GM12878 (cell line): ENCODE results near the gene HDAC8. TPM values are rescaled to one million over a fixed set of nuclear protein-coding genes. Genes with fewer than 3 reads are reported as not detected.

Source experiments
- ATAC-seq: fragments of 200-7000 bp; cut with Tn5 transposase; 3 replicates; pipeline ENCODE4 v1.9.1; 2020; ENCODE audit warnings: mild to moderate bottlenecking, moderate library complexity
- BruUV-seq: library from RNA; stranded (reverse); fragments of 400-500 nt; replicated peaks from 2 replicates; lab custom pipeline; 2021; lab: Mats Ljungman, UMichigan
- CTCF ChIA-PET: fragments of 300-600 bp; sonication (Branson Sonifier 250); formaldehyde crosslinking; extraction: SDS; loops from one replicate; lab custom pipeline; 2021; ENCODE audit warnings: inconsistent platforms; lab: Yijun Ruan, JAX
- POLR2A ChIA-PET: fragments of 350-600 bp; formaldehyde crosslinking; extraction: SDS; loops from one replicate; lab custom pipeline; 2021; ENCODE audit warnings: inconsistent platforms; lab: Charles Lee
- RAD21 ChIA-PET: fragments of 300-600 bp; sonication (Branson Sonifier 250); formaldehyde crosslinking; loops from one replicate; lab custom pipeline; 2023; ENCODE audit warnings: antibody characterized with exemption; ENCODE audit not compliant: unreplicated experiment; lab: Charles Lee
- SMC1A ChIA-PET: fragments of 300-600 bp; sonication (Branson Sonifier 250); formaldehyde crosslinking; loops from one replicate; lab custom pipeline; 2023; ENCODE audit not compliant: unreplicated experiment, uncharacterized antibody; lab: Charles Lee
- DNase-seq: peaks from one replicate; pipeline ENCODE4 v3.0.0-alpha.2; 2011; ENCODE audit warnings: low read depth, low spot score
- FAIRE-seq: peaks from 3 replicates; lab custom pipeline; 2011; peaks lifted over from hg19 to GRCh38; lab: Jason Lieb, UNC
- H2AFZ ChIP-seq: 2 replicates; pipeline ENCODE4 v1.6.0; 2011; ENCODE audit warnings: low read depth, low read length, control low read depth; ENCODE audit not compliant: control insufficient read depth
- H3K27ac ChIP-seq: 2 replicates; pipeline ENCODE4 v1.5.1; 2011; ENCODE audit warnings: control low read depth; ENCODE audit not compliant: control insufficient read depth, insufficient read depth
- H3K27me3 ChIP-seq, 2 experiments: replicated peaks in 1 of 2; 2 replicates each; pipeline versions ENCODE4 v1.6.0 to v1.6.1; 2011; ENCODE audit warnings: low read length in 1 of 2; ENCODE audit not compliant: control insufficient read depth in 2 of 2, insufficient read depth in 2 of 2
- H3K36me3 ChIP-seq, 2 experiments: 2 replicates each; pipeline ENCODE4 v1.5.1; 2011; ENCODE audit warnings: low read length in 1 of 2; ENCODE audit not compliant: control insufficient read depth in 2 of 2, insufficient read depth in 2 of 2
- H3K4me1 ChIP-seq: 2 replicates; pipeline ENCODE4 v1.6.1; 2011; ENCODE audit warnings: mild to moderate bottlenecking, low read length, moderate library complexity, mixed read lengths; ENCODE audit not compliant: control insufficient read depth, insufficient read depth
- H3K4me2 ChIP-seq: 2 replicates; pipeline ENCODE4 v1.6.0; 2011; ENCODE audit warnings: control low read depth; ENCODE audit not compliant: control insufficient read depth, insufficient read depth
- H3K4me3 ChIP-seq: fragments of 200-600 bp; sonication (generic); 2 replicates; pipeline ENCODE4 v1.5.1; 2016
- H3K79me2 ChIP-seq: 2 replicates; pipeline ENCODE4 v1.6.0; 2011; ENCODE audit warnings: low read length; ENCODE audit not compliant: control insufficient read depth, insufficient read depth
- H3K9ac ChIP-seq: 2 replicates; pipeline ENCODE4 v1.8.0; 2011; ENCODE audit warnings: low read length, control low read depth, mixed read lengths; ENCODE audit not compliant: control insufficient read depth, insufficient read depth
- H3K9me3 ChIP-seq: replicated peaks from 3 replicates; pipeline ENCODE4 v1.5.1; 2011; ENCODE audit warnings: mild to moderate bottlenecking, low read length; ENCODE audit not compliant: control insufficient read depth, insufficient read depth
- H4K20me1 ChIP-seq: 2 replicates; pipeline ENCODE4 v1.6.0; 2011; ENCODE audit not compliant: control insufficient read depth, insufficient read depth
- CEBPB ChIP-seq, 2 experiments: fragments of 150-350 bp in 1 of 2; IDR thresholded peaks; 2 replicates each; pipeline ENCODE4 v1.6.1; 2012 to 2014; ENCODE audit warnings: low read depth in 2 of 2, low read length in 2 of 2, borderline replicate concordance in 1 of 2, inconsistent platforms in 1 of 2
- CHD2 ChIP-seq: IDR thresholded peaks from 2 replicates; pipeline ENCODE4 v1.6.1; 2011; ENCODE audit warnings: low read depth, low read length, improper control_type of control experiment, borderline replicate concordance
- EP300 ChIP-seq, 2 experiments: fragments of 150-350 bp in 1 of 2; IDR thresholded peaks; 2 replicates each; pipeline ENCODE4 v1.6.1; 2011 to 2012; ENCODE audit warnings: low read depth in 2 of 2, low read length in 2 of 2, borderline replicate concordance in 1 of 2, improper control_type of control experiment in 1 of 2, inconsistent platforms in 1 of 2; ENCODE audit not compliant: control insufficient read depth in 1 of 2
- FOXK2 ChIP-seq: fragments of 450-650 bp; IDR thresholded peaks from 2 replicates; pipeline ENCODE4 v1.6.1; 2017; ENCODE audit warnings: mild to moderate bottlenecking, moderate library complexity
- IRF3 ChIP-seq: fragments of 450-650 bp; IDR thresholded peaks from 2 replicates; pipeline ENCODE4 v1.6.1; 2014; ENCODE audit warnings: mild to moderate bottlenecking
- POLR2AphosphoS5 ChIP-seq: IDR thresholded peaks from 2 replicates; pipeline ENCODE4 v1.6.1; 2011; ENCODE audit warnings: mild to moderate bottlenecking, low read length, inconsistent platforms
- ZBTB33 ChIP-seq: fragments of 450-650 bp; IDR thresholded peaks from 2 replicates; pipeline ENCODE4 v1.6.1; 2017; ENCODE audit warnings: mild to moderate bottlenecking
- WGBS: methylation state at CpG from one replicate; pipeline ENCODE4 v1.1.6; 2016; ENCODE audit warnings: low lambda C conversion rate; ENCODE audit not compliant: insufficient replicate concordance, insufficient coverage; ENCODE audit errors: missing lambda C conversion rate; 5-methylcytosine and 5-hydroxymethylcytosine counted together
- in situ Hi-C: fragments of 300-500 bp; cut with MboI; formaldehyde crosslinking; loops from 9 replicates; pipeline ENCODE4 v1.14.3; 2018; ENCODE audit warnings: mixed read lengths
- intact Hi-C: fragments of 100-400 bp; cut with micrococcal nuclease; formaldehyde crosslinking; loops from one replicate; pipeline ENCODE4 v1.14.2; 2022; ENCODE audit not compliant: unreplicated experiment
- polyA plus RNA-seq, 11 experiments: library from polyadenylated mRNA; depleted of rRNA in 4 of 11; unstranded in 6 of 11; stranded (reverse) in 5 of 11; fragments of >200 nt; fragmentation: Nextera tagmentation in 4 of 11; fragmentation: Illumina TruSeq in 1 of 11; extraction: Ambion mirVana in 4 of 11; extraction: Trizol in 1 of 11; gene quantifications; 1 replicate in 1 of 11; 2 replicates in 10 of 11; pipeline versions ENCODE4 v1.2.1 to v1.2.3, GENCODE V29; 2011 to 2016; ENCODE audit warnings: inconsistent platforms in 2 of 11, missing spikeins in 2 of 11, low read depth in 1 of 11
- total RNA-seq, 4 experiments: library from RNA; depleted of rRNA in 3 of 4; stranded (reverse); fragments of >200 nt in 3 of 4; fragmentation: Illumina TruSeq in 1 of 4; extraction: Trizol in 1 of 4; gene quantifications; 2 replicates each; pipeline versions ENCODE4 v1.2.1 to v1.2.3, GENCODE V29; 2013 to 2021

The HDAC8 gene
- total and polyA plus RNA-seq, 10 of the 15 experiments (the other 5 are each of a cell fraction or from before 2014, with no cell fraction given): 18.1 to 34.7 (median 29.1) TPM

DNA sequence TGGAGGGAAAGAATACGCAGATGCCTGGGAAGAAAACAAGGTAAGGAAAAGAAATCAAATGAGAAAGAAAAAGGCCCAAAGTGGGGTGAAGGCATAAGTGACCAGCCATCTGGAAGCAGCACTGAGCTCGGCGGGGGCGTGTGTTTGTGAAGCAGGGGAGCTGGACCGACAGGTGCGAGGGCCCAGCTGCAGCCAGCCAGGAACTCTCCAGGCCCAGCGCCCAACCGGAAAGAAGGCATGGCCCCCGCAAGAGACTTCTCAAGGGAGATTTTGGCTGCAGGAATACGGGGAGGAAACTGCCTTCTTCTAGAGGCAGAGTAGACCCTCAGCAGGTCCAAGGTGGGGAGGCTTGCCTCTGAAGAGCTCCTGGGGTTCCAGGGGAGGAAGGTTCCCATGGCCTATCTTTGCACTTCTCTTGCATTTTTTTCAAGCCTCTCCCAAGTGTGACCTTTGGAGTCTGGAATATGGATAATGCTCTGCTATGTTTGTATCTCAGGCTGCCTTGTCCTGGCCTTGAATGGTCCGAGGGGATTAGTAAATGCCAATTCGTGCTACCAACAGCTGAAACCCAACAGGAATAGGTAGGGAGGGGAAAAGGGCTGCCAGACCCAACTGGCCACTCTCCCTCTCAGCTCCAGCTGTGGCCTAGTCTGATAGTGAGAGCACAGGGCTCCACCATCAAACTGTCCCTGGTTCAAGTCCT, 256.1 kb downstream of the HDAC8 start:
- in situ Hi-C loops: no loop called here
- POLR2A ChIA-PET: no interaction called here

More for the DNA sequence above, 256.1 kb downstream of the HDAC8 start:
- SMC1A ChIA-PET: no interaction called here
- Histone ChIP-seq H3K4me1 (no peaks in the 10 kb centered on the region), H3K36me3 (no peaks in the 10 kb centered on the region), H3K4me3 (no peak overlapping the region), H3K27ac (no peak overlapping the region), H3K4me2 (no peak overlapping the region), H3K9ac (no peak overlapping the region), H3K9me3 (no peaks in the 10 kb centered on the region), H4K20me1 (peaks cover 3% of the 10 kb centered on the region; the same call in 1 of the 2 replicates), H3K79me2 (no peaks in the 10 kb centered on the region), H2AFZ (no peak overlapping the region), H3K27me3 (peaks cover 0 to 4% of the 10 kb centered on the region in 2 experiments; a peak in 1 of 4 replicates)
- BruUV-seq: no TSS peak
- TF ChIP-seq IRF3: no peak
- TF ChIP-seq CEBPB (IDR thresholded peaks at IDR 0.05; ENCODE audit: borderline replicate concordance in 1 of 2, low read depth in 2 of 2, low read length in 2 of 2): no peak
- no peak for TF ChIP-seq POLR2AphosphoS5
- TF ChIP-seq CHD2: no peak
- no peak for TF ChIP-seq ZBTB33
- no peak for TF ChIP-seq FOXK2
- no peak for TF ChIP-seq EP300 (IDR thresholded peaks at IDR 0.05; ENCODE audit: borderline replicate concordance in 1 of 2, control insufficient read depth in 1 of 2, low read depth in 2 of 2, low read length in 2 of 2)
- RAD21 ChIA-PET: interaction anchor here (0.7 kb wide), 1 partner anchor 1347 kb away, joined by 3 read pairs; no protein-coding TSS in a partner anchor
- no peak for DNase-seq
- CTCF ChIA-PET: interaction anchor here (1.1 kb wide), 1 partner anchor 21 kb away, joined by 3 read pairs; no protein-coding TSS in a partner anchor
- no peak for FAIRE-seq
- no peak for ATAC-seq
- 37% methylated on average over 11 of the region's 12 CpGs for WGBS
- intact Hi-C loops: no loop called here
